MG63 (cell line): Measurements from ENCODE around the gene NUBP2. TPM values are rescaled to one million over a fixed set of nuclear protein-coding genes. Genes with fewer than 3 reads are reported as not detected.

Source experiments
- DNase-seq: peaks from one replicate; pipeline ENCODE4 v3.0.0-alpha.2; 2020
- H3K27me3 ChIP-seq: fragments of 250-450 bp; sonication (Bioruptor Pico); 2 replicates; pipeline ENCODE4 v1.5.1; 2020; ENCODE audit warnings: mild to moderate bottlenecking, moderate library complexity
- H3K36me3 ChIP-seq: fragments of 250-450 bp; sonication (Bioruptor Pico); 2 replicates; pipeline ENCODE4 v1.5.1; 2020; ENCODE audit warnings: mild to moderate bottlenecking, moderate library complexity
- H3K4me3 ChIP-seq: fragments of 250-450 bp; sonication (Bioruptor Pico); 2 replicates; pipeline ENCODE4 v1.5.1; 2020; ENCODE audit warnings: mild to moderate bottlenecking, moderate library complexity
- H3K9me3 ChIP-seq: fragments of 250-450 bp; sonication (Bioruptor Pico); 2 replicates; pipeline ENCODE4 v1.5.1; 2020; ENCODE audit warnings: mild to moderate bottlenecking, moderate library complexity
- total RNA-seq: library from RNA; depleted of rRNA; stranded (reverse); fragments of >200 nt; shearing (Covaris generic); gene quantifications from 2 replicates; pipeline ENCODE4 v1.2.3, GENCODE V29; 2014; ENCODE audit warnings: low replicate concordance

NUBP2 gene
- total RNA-seq, 1 experiment from 2014 or later: 163 TPM

- DNase-seq: no peak
- no peak overlapping the region for H3K4me3 ChIP-seq
- peaks cover 51% of the 10 kb centered on the region for H3K36me3 ChIP-seq
- no peaks in the 10 kb centered on the region for H3K27me3 ChIP-seq
- 0 out of 2 replicates have a peak, but pooled peaks cover 7% of the 10 kb centered on the region for H3K9me3 ChIP-seq
Measured at GRCh38 chr16:1810106-1810505, 27.3 kb downstream of the NUBP2 start.

- Histone ChIP-seq H3K4me3 (no peak overlapping the region), H3K9me3 (0 out of 2 replicates have a peak, but pooled peaks cover 7% of the 10 kb centered on the region), H3K36me3 (peaks cover 53% of the 10 kb centered on the region), H3K27me3 (no peaks in the 10 kb centered on the region)
- no peak for DNase-seq
Measured at GRCh38 chr16:1810536-1810935, 27.8 kb downstream of the NUBP2 start.

- no peaks in the 10 kb centered on the region for H3K9me3 ChIP-seq
- H3K36me3 ChIP-seq: peaks cover 45% of the 10 kb centered on the region
- no peak overlapping the region for H3K4me3 ChIP-seq
- no peaks in the 10 kb centered on the region for H3K27me3 ChIP-seq
- peak; percentile 92 for DNase-seq
Measured at GRCh38 chr16:1812732-1813163, 30.0 kb downstream of the NUBP2 start.

GRCh38 chr16:1815461-1815860 is 32.7 kb downstream of the NUBP2 start:
- Histone ChIP-seq H3K9me3 (no peaks in the 10 kb centered on the region), H3K4me3 (no peak overlapping the region), H3K27me3 (no peaks in the 10 kb centered on the region), H3K36me3 (peaks cover 24% of the 10 kb centered on the region)
- no peak for DNase-seq

GRCh38 chr16:1816396-1817275 is 33.9 kb downstream of the NUBP2 start:
- H3K4me3 ChIP-seq: no peak overlapping the region
- no peak for DNase-seq
- no peaks in the 10 kb centered on the region for H3K9me3 ChIP-seq
- peaks cover 24% of the 10 kb centered on the region for H3K36me3 ChIP-seq
- H3K27me3 ChIP-seq: no peaks in the 10 kb centered on the region

GRCh38 chr16:1817276-1817589 is 34.5 kb downstream of the NUBP2 start:
- no peak overlapping the region for H3K4me3 ChIP-seq
- H3K27me3 ChIP-seq: no peaks in the 10 kb centered on the region
- no peak for DNase-seq
- peaks cover 28% of the 10 kb centered on the region for H3K36me3 ChIP-seq
- no peaks in the 10 kb centered on the region for H3K9me3 ChIP-seq

GRCh38 chr16:1817716-1818115 is 35.0 kb downstream of the NUBP2 start:
- Histone ChIP-seq H3K9me3 (no peaks in the 10 kb centered on the region), H3K4me3 (no peak overlapping the region), H3K27me3 (no peaks in the 10 kb centered on the region), H3K36me3 (peaks cover 30% of the 10 kb centered on the region)
- no peak for DNase-seq

GRCh38 chr16:1818204-1818872 is 35.6 kb downstream of the NUBP2 start:
- H3K36me3 ChIP-seq: peaks cover 28% of the 10 kb centered on the region

GRCh38 chr16:1818873-1819525 is 36.2 kb downstream of the NUBP2 start:
- H3K9me3 ChIP-seq: no peaks in the 10 kb centered on the region
- no peak for DNase-seq
- no peak overlapping the region for H3K4me3 ChIP-seq
- H3K36me3 ChIP-seq: peaks cover 25% of the 10 kb centered on the region
- H3K27me3 ChIP-seq: no peaks in the 10 kb centered on the region

More at GRCh38 chr16:1818204-1818872, 35.6 kb downstream of the NUBP2 start:
- Histone ChIP-seq H3K27me3 (no peaks in the 10 kb centered on the region), H3K4me3 (no peak overlapping the region), H3K9me3 (no peaks in the 10 kb centered on the region)
- no peak for DNase-seq

GRCh38 chr16:1819611-1820010 is 36.9 kb downstream of the NUBP2 start:
- no peak overlapping the region for H3K4me3 ChIP-seq

GRCh38 chr16:1820096-1820945 is 37.6 kb downstream of the NUBP2 start:
- Histone ChIP-seq H3K36me3 (peaks cover 22% of the 10 kb centered on the region), H3K9me3 (no peaks in the 10 kb centered on the region), H3K4me3 (no peak overlapping the region), H3K27me3 (no peaks in the 10 kb centered on the region)
- no peak for DNase-seq

More at GRCh38 chr16:1819611-1820010, 36.9 kb downstream of the NUBP2 start:
- Histone ChIP-seq H3K27me3 (no peaks in the 10 kb centered on the region), H3K36me3 (peaks cover 23% of the 10 kb centered on the region), H3K9me3 (no peaks in the 10 kb centered on the region)
- no peak for DNase-seq

- peaks cover 19% of the 10 kb centered on the region for H3K36me3 ChIP-seq
- no peaks in the 10 kb centered on the region for H3K27me3 ChIP-seq
- no peak overlapping the region for H3K4me3 ChIP-seq
- DNase-seq: no peak
- H3K9me3 ChIP-seq: no peaks in the 10 kb centered on the region
Measured at GRCh38 chr16:1820946-1821290, 38.2 kb downstream of the NUBP2 start.

- no peaks in the 10 kb centered on the region for H3K27me3 ChIP-seq
- H3K36me3 ChIP-seq: peaks cover 10% of the 10 kb centered on the region
- no peaks in the 10 kb centered on the region for H3K9me3 ChIP-seq
- no peak for DNase-seq
- H3K4me3 ChIP-seq: no peak overlapping the region
Measured at GRCh38 chr16:1821861-1822611, 39.3 kb downstream of the NUBP2 start.

- no peaks in the 10 kb centered on the region for H3K9me3 ChIP-seq
- H3K27me3 ChIP-seq: no peaks in the 10 kb centered on the region
- no peak for DNase-seq
- no peak overlapping the region for H3K4me3 ChIP-seq
- peaks cover 6% of the 10 kb centered on the region for H3K36me3 ChIP-seq
Measured at GRCh38 chr16:1822801-1823200, 40.0 kb downstream of the NUBP2 start.

GRCh38 chr16:1823821-1824220 is 41.1 kb downstream of the NUBP2 start:
- Histone ChIP-seq H3K4me3 (no peak overlapping the region), H3K36me3 (peaks cover 10% of the 10 kb centered on the region), H3K27me3 (no peaks in the 10 kb centered on the region), H3K9me3 (no peaks in the 10 kb centered on the region)
- DNase-seq: peak; percentile 36

GRCh38 chr16:1825381-1825863 is 42.7 kb downstream of the NUBP2 start:
- H3K27me3 ChIP-seq: no peaks in the 10 kb centered on the region
- H3K36me3 ChIP-seq: peaks cover 23% of the 10 kb centered on the region
- peak overlapping the region; percentile 43 for H3K4me3 ChIP-seq
- H3K9me3 ChIP-seq: no peaks in the 10 kb centered on the region
- DNase-seq: no peak
